Cerebellar cortex (tissue), 1 donor: Measurements from ENCODE around the gene TIMM10B.
"Not testable (repeated sequence)": the region's sequence is repeated elsewhere in the genome, so short reads cannot be mapped to it uniquely, and the experiment has no call there.

ENCODE experiments used
- DNase-seq: peaks from one replicate; pipeline ENCODE4 v3.0.0-alpha.2; 2015; ENCODE audit warnings: low spot score

The TIMM10B gene

DNA sequence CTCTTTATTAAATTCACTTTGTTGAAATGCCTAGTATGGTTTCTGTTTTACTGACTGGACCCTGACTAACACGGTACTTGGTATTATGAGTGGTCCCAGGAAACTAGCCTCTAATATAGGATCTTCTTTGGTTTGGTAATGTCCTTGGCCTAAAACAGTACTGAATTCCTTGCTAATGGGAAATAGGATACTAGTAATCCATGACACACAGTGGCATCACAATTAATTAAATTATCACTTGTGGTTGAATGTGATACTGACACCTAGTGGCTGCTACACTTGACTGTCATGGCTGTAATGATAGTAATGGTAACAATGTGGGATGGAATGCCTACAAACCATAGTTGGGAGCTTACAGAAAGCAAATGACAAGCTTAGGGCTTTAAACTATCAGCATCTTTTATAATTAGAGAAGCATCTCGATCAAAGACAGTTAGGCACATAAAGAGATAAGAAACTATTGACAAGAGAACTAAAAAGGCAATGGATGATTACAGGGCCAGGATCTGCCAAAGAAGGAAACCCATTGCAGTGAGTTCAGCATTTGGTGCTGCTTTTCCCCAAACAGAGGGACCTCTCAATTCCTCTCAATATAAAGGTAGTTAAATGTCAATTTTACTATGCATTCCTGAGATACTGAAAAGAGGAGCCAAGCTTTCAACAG is 24.4 kb downstream of the TIMM10B start:
- DNase-seq = peak; percentile 64

DNA sequence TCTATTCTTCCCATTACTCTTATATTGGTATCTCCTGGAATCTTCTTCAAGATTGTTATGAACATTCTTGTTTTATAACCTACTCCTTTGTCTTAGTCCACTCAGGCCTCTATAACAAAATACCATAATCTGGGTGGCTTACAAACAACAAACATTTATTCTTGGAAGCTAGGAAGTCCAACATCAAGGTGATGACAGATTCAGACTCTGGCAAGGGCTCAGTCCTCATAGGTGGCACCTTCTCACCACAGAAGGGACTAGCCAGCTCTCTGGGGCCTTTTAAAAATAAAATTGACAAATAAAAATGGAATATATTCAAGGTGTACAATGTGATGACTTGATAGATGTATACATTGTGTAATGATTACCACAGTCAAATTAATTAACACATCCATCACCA is 35.6 kb downstream of the TIMM10B start:
- no peak for DNase-seq

DNA sequence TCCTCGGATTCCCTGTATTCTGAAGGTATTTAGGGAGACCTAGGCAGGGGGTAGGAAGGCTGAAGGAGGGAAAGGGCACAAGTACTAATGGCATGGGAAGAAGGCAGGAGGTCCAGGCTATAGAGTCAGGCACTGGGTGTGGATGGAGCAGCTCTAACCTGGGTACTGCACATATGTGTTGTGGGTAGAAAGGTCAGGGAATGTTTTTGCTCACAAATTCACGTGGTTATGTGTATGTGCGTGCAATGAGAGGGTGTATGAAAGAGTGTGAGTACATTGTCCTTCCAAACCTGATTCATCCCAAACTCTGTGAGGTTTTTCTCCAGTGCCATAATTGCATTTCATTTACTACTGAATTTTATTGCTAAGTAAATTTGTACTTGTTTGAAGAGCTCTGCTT is 39.0 kb downstream of the TIMM10B start:
- no peak for DNase-seq

DNA sequence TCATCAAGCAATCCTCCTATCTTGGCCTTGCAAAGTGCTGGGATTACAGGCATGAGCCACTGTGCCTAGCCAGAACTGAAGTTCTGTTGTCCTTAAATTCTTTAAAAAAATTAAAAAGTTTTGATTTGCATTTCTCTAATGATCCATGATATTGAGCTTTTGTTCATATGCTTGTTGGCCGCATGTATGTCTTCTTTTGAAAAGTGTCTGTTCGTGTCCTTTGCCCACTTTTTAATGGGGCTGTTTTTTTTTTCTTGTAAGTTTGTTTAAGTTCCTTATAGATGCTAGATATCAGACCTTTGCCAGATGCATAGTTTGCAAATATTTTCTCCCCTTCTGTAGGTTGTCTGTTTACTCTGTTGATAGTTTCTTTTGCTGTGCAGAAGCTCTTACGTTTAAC is 40.6 kb downstream of the TIMM10B start:
- not testable (repeated sequence) for DNase-seq

DNA sequence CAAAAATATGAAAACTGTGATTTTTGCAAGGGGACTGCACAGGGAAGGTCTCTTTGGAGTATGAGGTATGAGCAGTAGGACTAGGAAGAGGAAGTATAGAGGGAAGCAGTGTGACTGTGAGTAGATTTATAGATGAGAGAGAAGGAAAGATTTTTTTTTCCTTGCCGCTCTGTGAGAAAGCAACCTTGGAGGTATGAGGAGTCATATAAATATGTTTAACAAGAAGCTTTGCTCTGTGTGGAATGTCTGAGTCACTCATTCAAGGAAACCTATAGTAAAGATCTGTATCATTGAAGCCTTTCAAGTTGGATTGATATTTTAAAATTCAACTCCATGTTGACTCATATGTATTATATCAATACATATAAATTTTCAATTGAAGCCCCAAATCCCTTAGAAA is 42.0 kb downstream of the TIMM10B start:
- DNase-seq = no peak

DNA sequence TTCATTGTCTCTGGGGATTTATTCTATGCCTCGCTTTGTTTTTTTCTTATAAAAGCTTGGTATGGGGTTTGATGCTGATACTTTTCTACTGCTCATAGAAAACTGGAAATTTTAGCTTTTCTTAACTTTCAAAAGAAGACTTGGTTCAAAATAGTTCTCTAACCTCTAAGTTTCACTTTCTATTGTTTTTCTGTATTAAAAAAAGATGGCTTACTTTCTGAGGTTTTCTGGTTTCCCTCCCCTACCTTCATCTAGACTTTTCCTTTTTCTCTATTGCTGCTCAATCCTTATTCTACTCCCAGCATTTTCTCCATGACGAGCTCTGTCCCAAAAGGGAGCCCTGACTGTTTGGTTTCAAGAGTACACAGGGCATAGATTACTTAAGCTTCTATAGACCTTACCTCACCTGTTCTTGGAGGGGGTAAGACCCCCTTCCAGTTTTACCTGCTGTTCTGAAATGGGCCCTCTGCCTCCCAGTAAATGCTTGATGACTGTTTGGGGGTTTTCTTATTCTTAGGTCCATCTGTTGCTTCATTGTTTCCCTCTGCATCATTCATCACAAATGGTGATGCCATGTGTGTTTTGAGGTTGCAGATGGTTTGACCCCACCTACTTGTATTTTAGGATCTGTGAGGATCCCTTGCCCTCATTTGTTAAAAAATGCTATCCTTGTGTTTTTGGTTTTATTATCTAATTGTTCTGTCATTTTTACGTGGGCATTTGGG is 45.3 kb downstream of the TIMM10B start:
- no peak for DNase-seq

DNA sequence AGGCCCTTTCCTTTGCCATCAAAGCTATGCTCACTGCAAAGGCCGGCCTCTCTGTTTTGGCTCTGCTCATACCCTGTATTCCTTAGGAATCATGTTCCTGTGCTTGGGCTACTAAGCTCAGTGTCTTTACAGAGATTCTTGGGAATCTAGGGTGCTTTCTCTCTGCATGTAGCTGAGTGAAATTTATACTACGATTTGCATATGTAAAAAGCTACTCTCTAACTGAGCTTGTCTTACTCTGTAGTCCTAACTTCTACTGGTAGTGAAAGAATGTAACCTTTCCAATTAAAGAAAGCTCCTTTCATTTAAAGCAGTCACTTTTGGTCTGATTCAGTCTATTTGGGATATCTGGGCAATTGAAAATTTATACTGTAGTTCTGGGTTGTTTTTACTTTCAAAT is 48.0 kb downstream of the TIMM10B start:
- no peak for DNase-seq

DNA sequence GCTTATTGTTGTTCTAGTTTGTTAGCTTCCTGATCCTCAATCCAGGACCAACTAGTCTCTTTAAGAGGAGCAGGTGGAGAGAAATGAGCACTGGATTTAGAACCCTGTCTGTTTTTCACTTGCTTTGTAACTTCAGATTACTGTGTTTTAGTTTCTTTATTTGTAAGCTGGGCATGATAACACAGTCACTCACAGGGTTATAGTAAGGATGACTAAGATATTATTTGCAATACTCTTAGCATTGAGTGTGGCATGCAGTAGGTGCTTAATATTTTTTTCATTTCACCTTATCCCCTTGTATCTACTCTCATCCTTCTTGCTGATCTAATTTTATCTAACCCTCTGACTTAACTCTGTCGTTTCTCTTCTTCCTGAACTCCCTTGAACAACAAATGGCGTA is 49.5 kb downstream of the TIMM10B start:
- no peak for DNase-seq

DNA sequence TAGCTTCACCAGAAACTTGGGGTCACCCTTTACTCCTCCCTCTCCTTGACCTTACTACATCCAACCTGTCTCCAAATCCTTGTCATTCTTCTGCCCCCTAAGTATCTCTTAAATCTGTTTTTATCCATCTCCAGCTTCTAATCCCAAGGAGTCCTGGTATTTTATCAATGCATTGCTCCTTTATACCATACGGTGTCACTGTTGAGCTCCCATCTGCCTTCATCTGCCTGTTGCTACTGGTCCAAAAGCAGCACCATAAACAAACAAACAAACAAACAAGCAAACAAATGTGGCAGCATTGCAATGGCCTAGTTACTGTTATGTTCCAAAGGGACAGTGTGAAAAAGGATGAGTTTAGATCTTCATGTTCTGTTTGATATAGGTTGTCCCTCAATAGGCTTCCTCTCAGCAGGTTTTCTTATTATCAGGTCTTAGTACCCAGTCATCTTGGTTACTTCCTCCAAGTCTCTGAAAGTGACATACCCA is 50.0 kb downstream of the TIMM10B start:
- DNase-seq = peak; percentile 79
